ENCODE results near the gene SBF1.

The SBF1 gene

GRCh38 chr22:50505776-50506610 is 31.2 kb upstream of the SBF1 start:
- DNase-seq (ENCODE audit: low read depth in 2 of 2): no peak

DNA sequence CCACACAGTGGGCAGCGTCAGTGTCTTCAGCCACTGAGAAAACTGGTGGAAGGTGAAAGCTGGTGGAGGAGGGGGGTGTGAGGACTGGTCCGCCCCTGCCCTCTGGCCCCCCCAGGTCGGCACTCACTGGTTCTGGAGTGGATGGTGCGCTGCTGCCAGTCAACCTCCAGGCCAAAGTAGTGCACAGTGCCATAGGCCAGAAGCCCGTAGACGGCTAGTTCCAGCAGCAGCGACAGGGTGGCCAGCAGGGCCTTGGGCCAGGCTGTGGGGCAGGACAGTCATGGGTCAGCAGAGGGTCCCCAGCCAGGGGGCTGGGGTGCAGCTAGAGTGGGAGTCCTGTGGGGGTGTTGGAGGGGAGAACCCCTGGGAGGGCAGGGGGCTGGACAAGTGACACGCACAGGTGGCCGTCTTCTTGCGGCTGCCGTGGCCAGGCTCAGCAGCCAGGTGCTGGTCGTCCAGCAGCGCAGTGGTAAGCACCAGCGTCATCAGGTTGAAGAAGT is 30.5 kb upstream of the SBF1 start:
- no peak for DNase-seq (ENCODE audit: low read depth in 2 of 2)

DNA sequence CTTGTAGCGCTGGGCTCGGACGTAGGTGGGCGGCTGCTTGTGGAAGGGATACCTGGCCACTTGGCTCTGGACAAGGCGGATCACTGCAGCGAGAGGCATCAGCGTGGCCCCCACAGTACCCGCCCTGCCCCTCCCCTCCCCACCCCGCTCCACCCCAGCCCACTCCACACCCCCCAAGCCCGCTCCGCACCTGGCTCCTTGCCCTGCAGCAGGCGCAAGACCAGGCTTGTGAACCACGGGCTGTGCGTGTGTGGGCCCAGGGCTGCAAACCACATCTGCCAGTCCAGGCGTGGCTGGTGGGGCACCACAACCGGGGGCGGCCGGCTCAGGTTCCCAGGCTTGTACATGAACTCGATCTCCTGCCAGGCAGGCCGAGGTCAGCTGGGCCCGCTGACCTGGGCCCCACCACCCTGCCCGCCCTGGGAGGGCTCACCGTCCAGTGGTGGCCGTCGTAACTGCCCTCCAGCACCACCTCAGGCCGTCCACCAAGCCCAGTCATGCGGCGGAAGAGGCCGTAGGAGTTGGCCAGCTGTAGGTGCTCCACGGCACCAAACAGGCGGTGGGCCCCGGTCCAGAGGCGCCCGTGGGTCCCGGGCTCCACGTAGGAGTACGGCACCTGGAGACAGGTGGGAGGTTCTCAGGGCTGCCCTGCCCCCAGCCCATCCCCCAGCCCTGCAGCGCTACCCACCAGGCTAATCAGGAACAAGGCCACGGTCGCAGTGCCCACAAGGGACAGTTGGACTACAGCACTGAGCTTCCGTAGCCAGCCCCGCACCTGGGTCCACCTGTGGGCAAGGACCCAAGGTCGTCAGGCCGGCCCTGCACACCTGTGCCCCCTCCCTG is 29.8 kb upstream of the SBF1 start:
- DNase-seq (ENCODE audit: low read depth in 2 of 2): no peak

- no peak for DNase-seq (ENCODE audit: low read depth in 2 of 2)
Observed at GRCh38 chr22:50503475-50504145, 28.8 kb upstream of the SBF1 start.

DNA sequence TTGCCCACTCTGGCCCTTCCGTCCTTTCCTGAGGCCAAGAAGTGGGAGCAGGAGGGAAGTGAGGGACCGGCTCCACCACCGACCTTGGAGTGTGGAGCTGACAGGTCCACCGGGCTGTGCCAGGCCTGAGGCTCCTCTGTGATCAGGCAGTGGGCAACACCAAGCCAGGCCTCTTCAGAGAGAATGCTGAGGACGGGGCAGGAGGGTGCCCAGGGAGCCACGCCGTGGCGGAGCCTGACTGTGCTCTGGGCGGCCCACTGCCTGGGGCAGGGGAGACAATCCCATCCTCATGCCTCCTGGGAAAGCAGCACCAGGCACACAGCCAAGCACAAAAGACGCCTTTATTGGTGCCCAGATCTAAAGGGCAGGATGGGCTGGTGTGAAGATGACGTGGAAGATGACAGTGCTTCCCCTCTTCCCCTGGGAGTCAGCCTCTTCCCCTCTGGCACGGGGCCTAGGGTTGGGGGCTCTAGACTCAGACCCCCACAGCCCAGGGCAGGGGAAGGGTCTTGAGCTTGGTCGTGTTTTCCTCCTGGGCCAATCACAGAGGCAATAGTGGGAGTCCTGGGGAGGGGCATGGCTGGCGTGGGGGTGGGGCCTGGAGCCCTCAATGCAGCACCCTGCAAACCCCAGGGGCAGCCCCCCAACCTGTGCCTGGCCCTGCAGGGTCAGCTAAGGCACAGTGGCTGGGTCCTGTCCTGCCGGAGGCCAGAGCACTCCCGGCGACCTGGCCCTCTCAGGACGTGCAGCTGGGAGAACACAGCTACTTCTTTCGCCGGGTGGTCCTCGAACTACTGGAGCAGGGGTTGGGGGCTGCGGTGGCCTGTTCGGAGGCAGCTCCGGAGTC is 28.0 kb upstream of the SBF1 start:
- no peak for DNase-seq (ENCODE audit: low read depth in 2 of 2)

DNA sequence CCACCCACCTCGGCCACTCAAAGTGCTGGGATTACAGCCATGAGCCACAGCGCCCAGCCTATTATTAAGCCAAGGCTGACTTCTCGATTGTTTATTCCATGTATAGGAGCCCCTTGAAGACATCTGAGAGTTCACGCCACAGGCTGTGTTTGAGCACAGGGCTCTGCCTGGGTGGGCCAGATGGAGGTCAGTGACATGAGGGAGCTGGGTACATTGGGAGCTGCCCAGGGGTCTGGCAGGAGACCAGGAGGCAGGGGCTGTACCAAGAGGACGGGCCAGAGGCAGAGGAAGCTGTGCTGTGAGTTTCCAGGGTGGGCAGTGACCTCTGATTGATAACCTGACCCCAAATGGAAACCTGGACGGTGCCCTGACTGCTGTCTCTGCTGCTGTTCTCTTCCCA is 27.3 kb upstream of the SBF1 start:
- DNase-seq (ENCODE audit: low read depth in 2 of 2): no peak

GRCh38 chr22:50500452-50500851 is 25.6 kb upstream of the SBF1 start:
- DNase-seq (ENCODE audit: low read depth in 2 of 2): no peak

GRCh38 chr22:50498322-50498890 is 23.6 kb upstream of the SBF1 start:
- DNase-seq (ENCODE audit: low read depth in 2 of 2): peak; percentile 39 to 51

GRCh38 chr22:50497093-50497492 is 22.3 kb upstream of the SBF1 start:
- DNase-seq (ENCODE audit: low read depth in 2 of 2): no peak

DNA sequence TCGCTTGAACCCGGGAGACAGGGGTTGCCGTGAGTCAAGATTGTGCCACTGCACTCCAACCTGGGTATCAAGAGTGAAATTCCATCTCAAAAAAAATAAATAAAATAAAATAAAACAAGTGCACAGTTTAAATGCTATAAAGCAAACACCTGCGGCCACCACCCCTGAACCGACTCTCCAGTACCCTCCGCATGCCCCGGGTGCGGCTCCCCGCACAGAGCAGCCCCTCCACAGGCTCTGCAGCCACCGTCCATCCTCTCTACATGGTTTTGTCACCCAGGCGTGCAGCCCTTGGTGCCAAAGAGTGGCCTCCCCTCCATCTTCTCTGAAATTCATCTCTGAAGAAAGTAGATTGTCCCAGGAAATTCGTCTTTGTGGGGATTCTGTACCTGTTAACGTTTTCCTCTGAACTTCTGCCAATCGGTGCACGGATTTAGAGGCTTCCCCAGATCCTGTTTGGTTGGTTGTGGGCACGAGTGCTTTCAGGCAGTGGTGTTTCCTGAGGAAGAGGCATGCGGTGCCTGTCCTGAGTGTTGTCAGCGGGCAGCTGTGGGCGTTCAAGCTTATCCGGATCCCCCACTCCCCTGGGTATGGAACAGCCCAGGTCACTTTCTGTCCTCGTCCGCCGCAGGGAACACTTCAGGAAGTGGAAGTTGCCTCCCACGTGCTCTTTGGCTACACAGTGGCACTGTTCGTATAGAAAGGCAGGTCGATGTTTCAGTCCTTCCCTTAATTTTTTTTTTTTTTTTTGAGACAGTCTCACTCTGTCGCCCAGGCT is 15.9 kb upstream of the SBF1 start:
- DNase-seq (ENCODE audit: low read depth in 2 of 2): no peak

DNA sequence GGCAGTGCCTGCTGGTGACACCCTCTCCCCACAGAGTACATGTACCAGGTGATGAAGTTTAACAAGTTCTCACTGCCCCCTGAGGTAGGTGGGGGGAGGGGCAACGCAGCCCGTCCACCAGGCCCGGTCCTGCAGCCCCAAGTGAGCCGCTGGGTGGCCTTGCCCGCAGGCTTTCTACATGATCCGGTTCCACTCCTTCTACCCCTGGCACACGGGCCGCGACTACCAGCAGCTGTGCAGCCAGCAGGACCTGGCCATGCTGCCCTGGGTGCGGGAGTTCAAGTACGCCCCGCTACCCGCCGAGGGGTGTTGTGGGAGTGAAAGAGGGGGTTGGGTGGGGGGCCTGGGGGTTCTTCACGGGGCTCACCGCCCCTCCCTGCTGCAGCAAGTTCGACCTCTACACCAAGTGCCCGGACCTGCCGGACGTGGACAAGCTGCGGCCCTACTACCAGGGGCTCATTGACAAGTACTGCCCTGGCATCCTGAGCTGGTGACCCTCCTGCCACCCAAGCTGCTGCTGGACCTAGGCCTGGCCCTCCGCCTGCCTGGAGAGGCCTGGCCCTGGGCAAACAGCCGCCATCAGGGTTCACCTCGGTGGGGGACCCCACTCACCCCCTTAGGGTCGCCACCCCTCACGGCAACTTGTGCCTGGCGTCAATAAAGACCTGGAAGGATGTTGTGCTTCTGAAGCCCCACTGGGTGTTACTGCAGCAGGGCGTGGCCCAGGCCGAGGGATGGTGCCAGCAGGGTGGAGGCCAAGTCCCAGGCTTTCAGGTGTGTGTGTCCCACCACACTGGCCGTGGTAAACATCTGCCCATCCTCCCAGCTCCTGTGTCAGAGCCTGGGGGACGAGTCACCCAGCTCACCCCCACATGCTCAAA is 14.8 kb upstream of the SBF1 start:
- no peak for DNase-seq (ENCODE audit: low read depth in 2 of 2)

- DNase-seq (ENCODE audit: low read depth in 2 of 2): no peak
Observed at GRCh38 chr22:50488886-50489285, 14.1 kb upstream of the SBF1 start.

DNA sequence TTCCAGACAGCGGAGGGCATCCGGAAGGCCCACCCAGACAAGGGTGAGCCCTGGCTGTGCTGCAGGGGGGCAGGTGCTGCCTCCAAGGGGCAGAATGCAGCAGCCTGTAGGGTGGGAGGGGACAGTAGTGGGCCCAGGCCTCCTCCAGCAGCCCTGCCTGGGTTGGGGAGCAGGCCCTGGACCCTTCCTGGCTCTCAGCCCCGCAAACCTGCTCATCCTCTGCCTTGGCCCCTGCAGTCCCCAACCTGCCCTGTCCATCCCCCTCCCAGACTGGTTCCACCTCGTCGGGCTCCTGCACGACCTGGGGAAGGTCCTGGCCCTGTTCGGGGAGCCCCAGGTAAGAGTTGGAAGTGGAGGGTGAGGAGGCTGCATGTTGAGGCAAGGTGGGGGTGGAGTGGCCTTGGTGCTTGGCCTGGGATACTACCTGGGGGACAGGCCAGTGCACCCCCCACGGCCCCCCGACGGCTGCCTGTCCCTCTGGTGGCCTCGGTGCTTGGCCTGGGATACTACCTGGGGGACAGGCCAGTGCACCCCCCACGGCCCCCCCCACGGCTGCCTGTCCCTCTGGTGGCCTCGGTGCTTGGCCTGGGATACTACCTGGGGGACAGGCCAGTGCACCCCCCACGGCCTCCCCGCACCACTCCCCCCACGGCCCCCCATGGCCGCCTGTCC is 13.3 kb upstream of the SBF1 start:
- no peak for DNase-seq (ENCODE audit: low read depth in 2 of 2)

DNA sequence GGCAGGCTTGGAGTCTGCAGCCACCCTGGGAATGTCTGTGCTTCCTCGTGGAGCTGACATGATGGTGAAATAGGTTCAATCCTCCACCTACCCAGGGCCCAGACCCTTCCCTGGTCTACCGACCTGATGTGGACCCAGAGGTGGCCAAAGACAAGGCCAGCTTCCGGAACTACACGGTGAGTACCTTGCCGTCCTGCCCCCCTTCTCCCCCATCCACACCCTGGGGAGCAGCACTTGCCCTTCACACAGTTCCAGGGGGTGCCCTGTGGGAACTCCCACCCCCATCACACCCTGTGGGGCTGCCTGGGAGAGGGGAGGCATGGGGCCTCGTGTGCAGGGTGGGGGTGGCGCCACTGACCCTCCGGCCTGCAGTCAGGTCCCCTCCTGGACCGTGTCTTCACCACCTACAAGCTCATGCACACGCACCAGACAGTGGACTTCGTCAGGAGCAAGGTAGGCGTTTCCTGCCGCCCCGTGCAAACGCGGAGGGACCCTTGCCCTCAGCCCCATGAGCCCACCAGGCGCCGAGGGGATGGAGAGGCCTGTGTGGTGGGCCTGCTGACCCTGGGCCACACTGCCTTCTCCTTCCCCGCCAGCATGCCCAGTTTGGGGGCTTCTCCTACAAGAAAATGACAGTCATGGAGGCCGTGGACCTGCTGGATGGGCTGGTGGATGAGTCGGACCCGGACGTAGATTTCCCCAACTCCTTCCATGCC is 12.6 kb upstream of the SBF1 start:
- DNase-seq (ENCODE audit: low read depth in 2 of 2): no peak

DNA sequence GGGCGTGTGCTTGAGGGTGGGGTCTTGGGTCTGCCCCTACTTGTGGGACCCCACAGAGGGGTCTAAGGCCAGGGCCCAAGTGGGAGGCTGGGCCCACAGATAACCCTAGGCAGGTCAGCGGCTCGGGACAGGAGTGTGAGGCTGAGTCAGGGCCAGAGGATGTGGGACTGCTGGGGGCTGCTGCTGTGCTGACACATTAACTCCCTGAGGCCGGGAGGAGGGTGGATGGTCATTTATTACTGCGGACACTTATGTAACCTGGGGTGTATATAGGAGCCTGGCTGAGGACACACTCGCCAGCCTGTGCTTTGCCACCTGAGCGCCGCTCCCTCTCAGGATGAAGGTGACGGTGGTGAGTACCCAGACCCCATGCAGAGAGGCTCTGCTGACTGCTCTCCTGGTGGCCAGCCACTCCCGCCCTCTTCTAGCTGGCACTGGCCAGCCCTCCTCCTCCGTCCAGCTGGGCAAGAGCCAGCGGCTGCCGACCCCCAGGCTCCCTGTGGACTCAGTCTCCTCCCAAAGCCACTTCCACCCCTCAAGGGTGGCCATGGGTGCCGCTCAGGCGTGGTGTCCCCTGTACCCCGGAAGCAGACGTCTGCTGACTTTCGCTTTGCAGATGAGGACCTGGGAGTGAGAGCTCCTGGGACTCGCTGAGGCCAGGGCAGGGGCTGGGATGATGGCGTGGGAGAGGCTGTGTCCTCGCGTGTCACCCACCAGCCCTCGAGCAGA is 11.9 kb upstream of the SBF1 start, which contains the start of gene MIOX:
TSS of gene MIOX (plus strand) at position 299 of the 729 bp plus-strand sequence. CDS start at position 338, 39 bp downstream.
- no peak for DNase-seq (ENCODE audit: low read depth in 2 of 2)

DNA sequence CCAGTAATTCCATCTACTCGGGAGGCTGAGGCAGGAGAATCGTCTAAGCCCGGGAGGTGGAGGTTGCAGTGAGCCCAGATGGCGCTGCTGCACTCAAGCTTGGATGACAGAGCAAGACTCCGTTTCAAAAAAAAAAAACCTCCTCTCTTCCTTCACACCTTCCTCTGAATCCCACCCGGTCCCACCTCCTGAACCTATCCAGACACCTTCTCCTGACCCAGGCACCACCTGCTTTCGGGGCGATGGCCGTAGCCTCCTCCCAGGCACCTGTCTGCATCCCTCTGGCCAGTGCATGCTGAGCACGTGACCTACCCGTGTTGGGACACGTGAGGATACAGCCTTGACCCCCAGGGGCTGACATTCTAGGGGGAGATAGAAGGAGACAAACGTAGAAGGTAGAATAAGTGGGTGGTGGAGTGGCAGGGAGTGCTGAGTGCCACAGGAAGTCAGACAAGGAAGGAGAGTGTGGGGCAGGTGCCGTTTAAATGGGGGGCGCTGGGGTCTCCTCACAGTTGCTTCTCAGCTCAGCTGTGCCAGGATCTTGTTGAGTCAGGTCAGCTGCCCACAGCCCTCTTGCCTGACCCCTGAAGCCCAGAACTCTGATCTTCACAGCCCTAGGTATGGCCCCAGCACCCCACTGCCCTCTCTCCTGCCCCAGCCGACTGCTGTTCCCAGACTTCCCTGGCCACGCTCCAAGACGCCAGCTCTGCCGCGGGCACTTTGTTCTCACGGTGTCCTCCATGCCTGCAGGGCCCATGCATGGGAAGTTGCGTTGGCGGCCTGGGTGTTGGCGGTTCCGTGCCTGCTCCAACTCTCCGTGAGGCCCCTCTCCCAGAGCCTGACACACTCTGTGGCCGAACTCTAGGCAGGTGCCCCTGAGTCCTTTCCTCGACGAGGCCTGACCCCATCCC is 10.6 kb upstream of the SBF1 start:
- DNase-seq (ENCODE audit: low read depth in 2 of 2): no peak
